WTC11 (cell line): ENCODE data around the gene TEX26. TPM values are rescaled to one million over a fixed set of nuclear protein-coding genes. Genes with fewer than 3 reads are reported as not detected.

Experiments
- ATAC-seq: fragments of 200-7000 bp; cut with Tn5 transposase; 2 replicates; pipeline ENCODE4 v1.10.0; 2021; ENCODE audit warnings: mild to moderate bottlenecking, moderate library complexity
- CTCF ChIA-PET: fragments of 300-600 bp; sonication (Branson Sonifier 250); formaldehyde crosslinking; loops from one replicate; lab custom pipeline; 2021; ENCODE audit warnings: antibody characterized with exemption; lab: Charles Lee
- POLR2A ChIA-PET: fragments of 350-600 bp; sonication (Branson Sonifier 250); formaldehyde crosslinking; loops from one replicate; lab custom pipeline; 2021; ENCODE audit warnings: antibody characterized with exemption; lab: Charles Lee
- DNase-seq: peaks from one replicate; pipeline ENCODE4 v3.0.0; 2021; ENCODE audit warnings: low spot score
- H3K27ac Mint-ChIP-seq: 2 replicates; pipeline ENCODE4 v1.8.0; 2021; ENCODE audit warnings: mixed read lengths
- H3K27me3 Mint-ChIP-seq: 2 replicates; pipeline ENCODE4 v1.8.0; 2021; ENCODE audit warnings: low read depth, mild to moderate bottlenecking, moderate library complexity, mixed read lengths
- H3K36me3 Mint-ChIP-seq: 2 replicates; pipeline ENCODE4 v1.8.0; 2021; ENCODE audit warnings: mixed read lengths
- H3K4me1 Mint-ChIP-seq: 2 replicates; pipeline ENCODE4 v1.8.0; 2022; ENCODE audit warnings: mixed read lengths
- H3K4me3 Mint-ChIP-seq: 2 replicates; pipeline ENCODE4 v1.8.0; 2021; ENCODE audit warnings: mild to moderate bottlenecking, moderate library complexity, mixed read lengths
- H3K9me3 Mint-ChIP-seq: 2 replicates; pipeline ENCODE4 v1.8.0; 2021; ENCODE audit warnings: mixed read lengths
- AR ChIP-seq: fragments of 250-450 bp; sonication (Bioruptor Pico); IDR thresholded peaks from 2 replicates; pipeline ENCODE4 v1.9.0; 2021; ENCODE audit warnings: mild to moderate bottlenecking
- ATF1 ChIP-seq: sonication (generic); formaldehyde crosslinking; IDR thresholded peaks from 2 replicates; pipeline ENCODE4 v1.8.1; 2023; ENCODE audit warnings: mild to moderate bottlenecking, moderate library complexity, missing genetic modification reagents
- FOXK1 ChIP-seq: sonication (generic); formaldehyde crosslinking; IDR thresholded peaks from 2 replicates; pipeline ENCODE4 v1.8.0; 2022; ENCODE audit warnings: mild to moderate bottlenecking, moderate library complexity, missing genetic modification reagents
- GABPB1 ChIP-seq: sonication (generic); formaldehyde crosslinking; IDR thresholded peaks from 2 replicates; pipeline ENCODE4 v1.8.1; 2023; ENCODE audit warnings: mild to moderate bottlenecking, missing genetic modification reagents
- MXD4 ChIP-seq: fragments of 250-450 bp; sonication (Bioruptor Pico); IDR thresholded peaks from 2 replicates; pipeline ENCODE4 v1.8.0; 2021; ENCODE audit warnings: mild to moderate bottlenecking, moderate library complexity, borderline replicate concordance
- PRDM15 ChIP-seq: sonication (generic); formaldehyde crosslinking; IDR thresholded peaks from 2 replicates; pipeline ENCODE4 v1.8.0; 2022; ENCODE audit warnings: missing genetic modification reagents
- PREB ChIP-seq: sonication (generic); formaldehyde crosslinking; IDR thresholded peaks from 2 replicates; pipeline ENCODE4 v1.8.1; 2022; ENCODE audit warnings: mild to moderate bottlenecking, missing genetic modification reagents, moderate library complexity, borderline replicate concordance
- SP1 ChIP-seq: sonication (generic); formaldehyde crosslinking; conservative IDR thresholded peaks from 2 replicates; pipeline ENCODE4 v1.8.1; 2022; ENCODE audit warnings: missing genetic modification reagents
- ZMAT4 ChIP-seq: fragments of 250-450 bp; sonication (Bioruptor Pico); IDR thresholded peaks from 2 replicates; pipeline ENCODE4 v1.9.0; 2021; ENCODE audit warnings: mild to moderate bottlenecking
- ZNF219 ChIP-seq: sonication (generic); formaldehyde crosslinking; IDR thresholded peaks from 2 replicates; pipeline ENCODE4 v1.8.0; 2023; ENCODE audit warnings: missing genetic modification reagents, mild to moderate bottlenecking, borderline replicate concordance
- ZNF263 ChIP-seq: sonication (generic); formaldehyde crosslinking; IDR thresholded peaks from 2 replicates; pipeline ENCODE4 v1.8.1; 2022; ENCODE audit warnings: low read depth, mild to moderate bottlenecking, moderate library complexity, missing genetic modification reagents
- ZNF317 ChIP-seq: sonication (generic); formaldehyde crosslinking; IDR thresholded peaks from 2 replicates; pipeline ENCODE4 v1.8.1; 2023; ENCODE audit warnings: low read depth, mild to moderate bottlenecking, moderate library complexity, missing genetic modification reagents, borderline replicate concordance
- ZNF425 ChIP-seq: fragments of 250-450 bp; sonication (Bioruptor Pico); conservative IDR thresholded peaks from 2 replicates; pipeline ENCODE4 v1.9.0; 2021; ENCODE audit warnings: mild to moderate bottlenecking
- ZNF512 ChIP-seq: sonication (generic); formaldehyde crosslinking; IDR thresholded peaks from 2 replicates; pipeline ENCODE4 v1.8.1; 2022; ENCODE audit warnings: missing genetic modification reagents, borderline replicate concordance
- ZNF671 ChIP-seq: fragments of 250-450 bp; sonication (Bioruptor Pico); IDR thresholded peaks from 2 replicates; pipeline ENCODE4 v1.8.0; 2021; ENCODE audit warnings: mild to moderate bottlenecking
- total RNA-seq: library from RNA; stranded (reverse); gene quantifications from 3 replicates; pipeline ENCODE4 v1.2.3, GENCODE V29; 2021

The TEX26 gene
- total RNA-seq, 1 experiment from 2014 or later, result not detected

- no peak for TF ChIP-seq AR (CRISPR knock-in tag)
- no peak for TF ChIP-seq ZNF512 (CRISPR knock-in tag)
- TF ChIP-seq GABPB1, result no peak
- no peak for TF ChIP-seq ZNF317
These were observed 25.2 kb upstream of the TEX26 start (continued) for GRCh38 chr13:30907121-30907861.

- TF ChIP-seq SP1 (no peak), ZNF671 (CRISPR knock-in tag) (no peak), ATF1 (no peak), ZMAT4 (CRISPR knock-in tag) (no peak), ZNF263 (no peak), PRDM15 (CRISPR knock-in tag) (no peak), FOXK1 (CRISPR knock-in tag) (no peak), PREB (CRISPR knock-in tag) (no peak), ZNF425 (CRISPR knock-in tag) (no peak), MXD4 (CRISPR knock-in tag) (no peak), ZNF219 (CRISPR knock-in tag) (no peak)
- ATAC-seq (no peak), DNase-seq (no peak)
- Mint-ChIP-seq H3K4me1 (peaks cover 6% of the 10 kb centered on the region), H3K9me3 (no peaks in the 10 kb centered on the region), H3K27me3 (peaks cover 47% of the 10 kb centered on the region), H3K27ac (no peak overlapping the region), H3K36me3 (no peaks in the 10 kb centered on the region), H3K4me3 (no peak overlapping the region)
- POLR2A ChIA-PET, result no interaction called here
- CTCF ChIA-PET, result interaction anchor here (0.6 to 0.7 kb wide), 2 partner anchors 68 to 71 kb away, joined by 3 to 4 read pairs; no protein-coding TSS in a partner anchor
These were observed 24.0 kb upstream of the TEX26 start for GRCh38 chr13:30908416-30908980.
